ENCODE results near the gene PDCD1LG2.

DNA sequence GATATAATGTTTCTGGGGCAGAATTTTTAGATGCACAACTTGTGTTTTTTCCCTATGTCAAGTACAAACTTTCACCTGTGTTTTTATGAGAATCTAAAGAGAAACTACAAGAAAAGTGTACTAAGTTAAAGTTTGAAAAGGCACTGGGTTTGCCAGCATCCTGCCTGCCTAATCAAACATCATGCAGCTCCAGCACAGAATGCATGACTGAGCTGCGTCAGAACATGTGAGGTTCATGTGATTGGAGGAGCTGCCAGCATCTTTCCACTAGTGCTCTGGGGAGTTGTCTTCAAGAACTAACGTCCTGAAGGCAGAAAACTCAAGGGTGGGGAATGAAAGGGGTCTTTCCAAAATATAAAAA, 72.5 kb downstream of the PDCD1LG2 start:
- TF ChIP-seq, protein P1, sequence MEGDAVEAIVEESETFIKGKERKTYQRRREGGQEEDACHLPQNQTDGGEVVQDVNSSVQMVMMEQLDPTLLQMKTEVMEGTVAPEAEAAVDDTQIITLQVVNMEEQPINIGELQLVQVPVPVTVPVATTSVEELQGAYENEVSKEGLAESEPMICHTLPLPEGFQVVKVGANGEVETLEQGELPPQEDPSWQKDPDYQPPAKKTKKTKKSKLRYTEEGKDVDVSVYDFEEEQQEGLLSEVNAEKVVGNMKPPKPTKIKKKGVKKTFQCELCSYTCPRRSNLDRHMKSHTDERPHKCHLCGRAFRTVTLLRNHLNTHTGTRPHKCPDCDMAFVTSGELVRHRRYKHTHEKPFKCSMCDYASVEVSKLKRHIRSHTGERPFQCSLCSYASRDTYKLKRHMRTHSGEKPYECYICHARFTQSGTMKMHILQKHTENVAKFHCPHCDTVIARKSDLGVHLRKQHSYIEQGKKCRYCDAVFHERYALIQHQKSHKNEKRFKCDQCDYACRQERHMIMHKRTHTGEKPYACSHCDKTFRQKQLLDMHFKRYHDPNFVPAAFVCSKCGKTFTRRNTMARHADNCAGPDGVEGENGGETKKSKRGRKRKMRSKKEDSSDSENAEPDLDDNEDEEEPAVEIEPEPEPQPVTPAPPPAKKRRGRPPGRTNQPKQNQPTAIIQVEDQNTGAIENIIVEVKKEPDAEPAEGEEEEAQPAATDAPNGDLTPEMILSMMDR (conservative IDR thresholded peaks at IDR 0.05; ENCODE audit: low read length): no peak
- TF ChIP-seq EZH2phosphoT487 (IDR thresholded peaks at IDR 0.05; ENCODE audit: borderline replicate concordance): no peak
